ENCODE results near the gene GRK3. TPM values are rescaled to one million over a fixed set of nuclear protein-coding genes. Genes with fewer than 3 reads are reported as not detected.

GRK3 gene
- total and polyA plus RNA-seq, 10 of the 15 experiments (the other 5 are each of a cell fraction or from before 2014, with no cell fraction given): 3.1 to 35.1 (median 14.7) TPM

DNA sequence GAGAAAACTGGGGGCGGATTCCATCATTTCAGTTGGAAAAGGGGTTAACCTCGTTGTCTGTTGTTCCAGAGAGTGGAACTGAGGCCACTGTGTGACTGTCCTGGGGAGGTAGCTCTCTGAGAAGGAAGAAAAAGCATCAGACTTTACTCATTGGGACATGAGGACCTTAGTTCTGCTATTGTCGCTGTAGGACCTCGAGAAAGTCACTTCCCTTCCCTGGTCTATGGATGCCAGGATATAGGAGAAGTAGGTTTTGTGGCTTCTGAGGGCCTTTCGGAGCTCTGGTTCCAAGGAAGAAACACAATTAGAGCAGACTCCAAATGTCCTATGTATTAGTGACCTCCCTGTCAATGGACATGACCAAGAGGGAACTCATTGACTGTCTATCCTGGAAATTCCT is 183.7 kb downstream of the GRK3 start:
- intact Hi-C loops (cut with micrococcal nuclease; ENCODE audit: unreplicated experiment): no loop called here
- Histone ChIP-seq H3K27me3 (replicated peaks in 1 of 2; ENCODE audit: control insufficient read depth in 2 of 2, insufficient read depth in 2 of 2, low read length in 1 of 2) (no peaks in the 10 kb centered on the region), H3K4me1 (ENCODE audit: control insufficient read depth, insufficient read depth, low read length) (peaks cover 20% of the 10 kb centered on the region), H3K36me3 (ENCODE audit: control insufficient read depth in 2 of 2, insufficient read depth in 2 of 2, low read length in 1 of 2) (no peaks in the 10 kb centered on the region), H3K9ac (ENCODE audit: control insufficient read depth, insufficient read depth, low read length) (no peak overlapping the region), H3K4me2 (ENCODE audit: control insufficient read depth, insufficient read depth) (no peak overlapping the region), H3K9me3 (replicated peaks; ENCODE audit: control insufficient read depth, insufficient read depth, low read length) (no peaks in the 10 kb centered on the region), H3K27ac (ENCODE audit: control insufficient read depth, insufficient read depth) (no peak overlapping the region), H4K20me1 (ENCODE audit: control insufficient read depth, insufficient read depth) (no peaks in the 10 kb centered on the region), H2AFZ (ENCODE audit: control insufficient read depth, low read depth, low read length) (no peak overlapping the region), H3K4me3 (no peak overlapping the region), H3K79me2 (ENCODE audit: control insufficient read depth, insufficient read depth, low read length) (no peaks in the 10 kb centered on the region)
- no peak for TF ChIP-seq ZNF217 (IDR thresholded peaks at IDR 0.05)
- TF ChIP-seq EED (IDR thresholded peaks at IDR 0.05; ENCODE audit: low read depth): no peak
- TF ChIP-seq IKZF1 (conservative IDR thresholded peaks at IDR 0.05): no peak
- no peak for TF ChIP-seq SREBF2 (IDR thresholded peaks at IDR 0.05; ENCODE audit: low read length)
- TF ChIP-seq NR2C1 (IDR thresholded peaks at IDR 0.05): no peak
- no peak for TF ChIP-seq SMARCA5 (IDR thresholded peaks at IDR 0.05)
- no TSS peak for BruUV-seq (replicated peaks)
- CTCF ChIA-PET: interaction anchor here (1.4 kb wide), 1 partner anchor 25 kb away, joined by 5 read pairs; no protein-coding TSS in a partner anchor
- in situ Hi-C loops (cut with MboI): no loop called here
- WGBS (ENCODE audit: insufficient coverage, insufficient replicate concordance, low lambda C conversion rate, missing lambda C conversion rate): 82% methylated on average over 5 of the region's 5 CpGs
- DNase-seq (ENCODE audit: low read depth, low spot score) (no peak), FAIRE-seq (no peak), ATAC-seq (no peak)
- SMC1A ChIA-PET (ENCODE audit: uncharacterized antibody, unreplicated experiment): interaction anchor here (1.2 kb wide), 2 partner anchors 19 to 180 kb away, joined by 3 to 5 read pairs; no protein-coding TSS in a partner anchor
- RAD21 ChIA-PET (ENCODE audit: unreplicated experiment): interaction anchor here (1.4 kb wide), 1 partner anchor 204 kb away, joined by 3 read pairs; no protein-coding TSS in a partner anchor
- POLR2A ChIA-PET: no interaction called here

DNA sequence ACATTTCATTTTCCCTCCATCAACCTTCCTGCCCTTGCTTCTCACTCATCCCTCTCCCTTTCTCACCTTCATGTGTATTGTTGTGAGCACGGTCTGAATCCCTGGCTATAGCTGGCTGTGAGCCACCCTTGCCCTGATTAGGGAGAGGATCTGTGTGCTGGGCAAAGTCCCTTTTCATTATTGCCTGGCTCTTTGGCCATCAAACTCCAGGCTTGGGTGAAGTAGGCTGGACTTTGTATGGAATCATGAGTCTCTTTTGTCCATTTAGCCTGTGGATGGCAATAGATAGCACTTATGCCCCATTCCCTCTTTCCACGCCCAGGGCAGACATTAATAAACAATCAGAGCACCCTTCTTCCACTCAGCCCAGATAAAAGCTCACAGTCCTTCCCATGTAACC is 184.2 kb downstream of the GRK3 start:
- Histone ChIP-seq H3K4me2 (ENCODE audit: control insufficient read depth, insufficient read depth) (no peak overlapping the region), H3K27ac (ENCODE audit: control insufficient read depth, insufficient read depth) (peak overlapping the region; percentile 61; the same call in 1 of the 2 replicates), H3K4me3 (no peak overlapping the region), H4K20me1 (ENCODE audit: control insufficient read depth, insufficient read depth) (no peaks in the 10 kb centered on the region), H3K79me2 (ENCODE audit: control insufficient read depth, insufficient read depth, low read length) (no peaks in the 10 kb centered on the region), H3K36me3 (ENCODE audit: control insufficient read depth in 2 of 2, insufficient read depth in 2 of 2, low read length in 1 of 2) (no peaks in the 10 kb centered on the region), H3K9ac (ENCODE audit: control insufficient read depth, insufficient read depth, low read length) (no peak overlapping the region), H3K27me3 (replicated peaks in 1 of 2; ENCODE audit: control insufficient read depth in 2 of 2, insufficient read depth in 2 of 2, low read length in 1 of 2) (no peaks in the 10 kb centered on the region), H3K4me1 (ENCODE audit: control insufficient read depth, insufficient read depth, low read length) (peaks cover 20% of the 10 kb centered on the region), H3K9me3 (replicated peaks; ENCODE audit: control insufficient read depth, insufficient read depth, low read length) (no peaks in the 10 kb centered on the region), H2AFZ (ENCODE audit: control insufficient read depth, low read depth, low read length) (no peak overlapping the region)
- BruUV-seq (replicated peaks): no TSS peak
- 81% methylated on average over 2 of the region's 2 CpGs for WGBS (ENCODE audit: insufficient coverage, insufficient replicate concordance, low lambda C conversion rate, missing lambda C conversion rate)
- DNase-seq (ENCODE audit: low read depth, low spot score) (no peak), FAIRE-seq (no peak), ATAC-seq (no peak)
- in situ Hi-C loops (cut with MboI) (no loop called here), intact Hi-C loops (cut with micrococcal nuclease; ENCODE audit: unreplicated experiment) (no loop called here)
- POLR2A ChIA-PET: no interaction called here
- RAD21 ChIA-PET (ENCODE audit: unreplicated experiment): no interaction called here
- SMC1A ChIA-PET (ENCODE audit: uncharacterized antibody, unreplicated experiment): interaction anchor here (1.2 kb wide), 2 partner anchors 19 to 181 kb away, joined by 3 to 5 read pairs; no protein-coding TSS in a partner anchor
- CTCF ChIA-PET: interaction anchor here (0.7 to 1.4 kb wide), 3 partner anchors 24 to 583 kb away, joined by 3 to 5 read pairs (median 3); no protein-coding TSS in a partner anchor
- TF ChIP-seq BRCA1 (IDR thresholded peaks at IDR 0.05; ENCODE audit: low read depth, low read length) (no peak), MEF2B (IDR thresholded peaks at IDR 0.05; ENCODE audit: partially characterized antibody, poor library complexity, severe bottlenecking) (no peak), LARP7 (IDR thresholded peaks at IDR 0.05) (no peak), ZNF207 (IDR thresholded peaks at IDR 0.05; ENCODE audit: borderline replicate concordance) (no peak), KAT2A (conservative IDR thresholded peaks at IDR 0.05; ENCODE audit: control insufficient read depth, low read depth, low read length) (no peak), ZNF384 (IDR thresholded peaks at IDR 0.05; ENCODE audit: borderline replicate concordance, low read depth, low read length) (no peak), YY1 (IDR thresholded peaks at IDR 0.05; ENCODE audit: low read depth, low read length) (no peak), ZNF622 (IDR thresholded peaks at IDR 0.05) (no peak), NFYB (IDR thresholded peaks at IDR 0.05; ENCODE audit: insufficient read depth, low read depth, low read length) (no peak), MEF2A (IDR thresholded peaks at IDR 0.05; ENCODE audit: insufficient read depth, low read depth, low read length) (no peak), SMAD5 (IDR thresholded peaks at IDR 0.05; ENCODE audit: low read depth) (no peak), WRNIP1 (IDR thresholded peaks at IDR 0.05; ENCODE audit: borderline replicate concordance, low read depth, low read length) (no peak)
- TF ChIP-seq, protein P1, sequence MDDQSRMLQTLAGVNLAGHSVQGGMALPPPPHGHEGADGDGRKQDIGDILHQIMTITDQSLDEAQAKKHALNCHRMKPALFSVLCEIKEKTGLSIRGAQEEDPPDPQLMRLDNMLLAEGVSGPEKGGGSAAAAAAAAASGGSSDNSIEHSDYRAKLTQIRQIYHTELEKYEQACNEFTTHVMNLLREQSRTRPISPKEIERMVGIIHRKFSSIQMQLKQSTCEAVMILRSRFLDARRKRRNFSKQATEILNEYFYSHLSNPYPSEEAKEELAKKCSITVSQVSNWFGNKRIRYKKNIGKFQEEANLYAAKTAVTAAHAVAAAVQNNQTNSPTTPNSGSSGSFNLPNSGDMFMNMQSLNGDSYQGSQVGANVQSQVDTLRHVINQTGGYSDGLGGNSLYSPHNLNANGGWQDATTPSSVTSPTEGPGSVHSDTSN (IDR thresholded peaks at IDR 0.05; ENCODE audit: insufficient replicate concordance, low read depth, low read length): no peak
- TF ChIP-seq, protein P2, sequence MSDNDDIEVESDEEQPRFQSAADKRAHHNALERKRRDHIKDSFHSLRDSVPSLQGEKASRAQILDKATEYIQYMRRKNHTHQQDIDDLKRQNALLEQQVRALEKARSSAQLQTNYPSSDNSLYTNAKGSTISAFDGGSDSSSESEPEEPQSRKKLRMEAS (IDR thresholded peaks at IDR 0.05; ENCODE audit: low read depth, low read length): no peak

All from GM12878 (cell line).